Panc1 (cell line): ENCODE results near the gene PAIP1. TPM values are rescaled to one million over a fixed set of nuclear protein-coding genes. Genes with fewer than 3 reads are reported as not detected.
"Not testable (repeated sequence)": the region's sequence is repeated elsewhere in the genome, so short reads cannot be mapped to it uniquely, and the experiment has no call there.

ENCODE experiments used
- ATAC-seq: fragments of 200-7000 bp; cut with Tn5 transposase; 2 replicates; pipeline ENCODE4 v1.9.1; 2020; ENCODE audit warnings: mild to moderate bottlenecking, moderate library complexity
- BruUV-seq: library from RNA; stranded (reverse); fragments of 400-500 nt; replicated peaks from 2 replicates; lab custom pipeline; 2021; lab: Mats Ljungman, UMichigan
- CTCF ChIA-PET: fragments of 300-600 bp; sonication (Branson Sonifier 250); formaldehyde crosslinking; loops from one replicate; lab custom pipeline; 2022; ENCODE audit warnings: antibody characterized with exemption; lab: Charles Lee
- POLR2A ChIA-PET: fragments of 300-600 bp; sonication (Branson Sonifier 250); formaldehyde crosslinking; loops from one replicate; lab custom pipeline; 2022; ENCODE audit warnings: antibody characterized with exemption; lab: Charles Lee
- DNase-seq: peaks from one replicate; pipeline ENCODE4 v3.0.0-alpha.2; 2010; ENCODE audit warnings: low read depth, low spot score
- H3K27ac ChIP-seq: 2 replicates; pipeline ENCODE4 v1.5.1; 2011; ENCODE audit warnings: mild to moderate bottlenecking, low read length, inconsistent platforms
- H3K27me3 ChIP-seq: fragments of 200-500 bp; sonication (Bioruptor generic); 2 replicates; pipeline ENCODE4 v1.6.0; 2014; ENCODE audit warnings: low read length, inconsistent platforms; ENCODE audit not compliant: control insufficient read depth, insufficient read depth
- H3K36me3 ChIP-seq: fragments of 200-500 bp; sonication (Bioruptor generic); 2 replicates; pipeline ENCODE4 v1.5.1; 2014; ENCODE audit warnings: inconsistent platforms, mild to moderate bottlenecking, low read length, moderate library complexity; ENCODE audit not compliant: control insufficient read depth, insufficient read depth
- H3K4me1 ChIP-seq: 2 replicates; pipeline ENCODE4 v1.5.1; 2011; ENCODE audit warnings: inconsistent platforms, mild to moderate bottlenecking, low read length, moderate library complexity; ENCODE audit not compliant: control insufficient read depth, insufficient read depth
- H3K4me3 ChIP-seq, 2 experiments: 2 replicates each; pipeline ENCODE4 v1.5.1; 2011 to 2012; ENCODE audit warnings: low read depth in 2 of 2, low read length in 2 of 2, mild to moderate bottlenecking in 2 of 2, inconsistent platforms in 1 of 2, moderate library complexity in 1 of 2
- H3K9me3 ChIP-seq: fragments of 200-500 bp; sonication (Bioruptor generic); 2 replicates; pipeline ENCODE4 v1.5.1; 2014; ENCODE audit warnings: low read depth, mild to moderate bottlenecking, inconsistent platforms, low read length, moderate library complexity; ENCODE audit not compliant: control insufficient read depth, insufficient read depth
- POLR2AphosphoS5 ChIP-seq: IDR thresholded peaks from 2 replicates; pipeline ENCODE4 v1.6.1; 2012; ENCODE audit warnings: mild to moderate bottlenecking, low read depth, low read length, moderate library complexity
- SIN3A ChIP-seq: IDR thresholded peaks from 2 replicates; pipeline ENCODE4 v1.6.1; 2012; ENCODE audit warnings: low read depth, mild to moderate bottlenecking, low read length, moderate library complexity, borderline replicate concordance; ENCODE audit not compliant: insufficient read depth
- TCF7L2 ChIP-seq: IDR thresholded peaks from 2 replicates; pipeline ENCODE4 v1.6.1; 2011; ENCODE audit warnings: mild to moderate bottlenecking, low read depth, low read length, inconsistent platforms
- in situ Hi-C: cut with HindIII; loops from 2 replicates; pipeline ENCODE4 v1.10.0; 2016; ENCODE audit warnings: low sequenced_read_pairs, low pct_unique_long_range_greater_than_20kb
- intact Hi-C: fragments of 100-400 bp; cut with micrococcal nuclease; formaldehyde crosslinking; loops from one replicate; pipeline ENCODE4 v1.10.0; 2022; ENCODE audit not compliant: unreplicated experiment
- total RNA-seq: library from RNA; stranded (reverse); gene quantifications from one replicate; pipeline ENCODE4 v1.2.1, GENCODE V29; 2021; ENCODE audit not compliant: unreplicated experiment
- TF ChIP-seq, protein P1 (sequence below), 2 experiments: IDR thresholded peaks; 2 replicates each; pipeline ENCODE4 v1.6.1; 2011 to 2012; ENCODE audit warnings: low read depth in 2 of 2, control low read depth in 1 of 2, low read length in 1 of 2, mild to moderate bottlenecking in 1 of 2, moderate library complexity in 1 of 2; ENCODE audit not compliant: insufficient read depth in 1 of 2
- TF ChIP-seq, protein P2 (sequence below): fragments of 450-650 bp; IDR thresholded peaks from 2 replicates; pipeline ENCODE4 v1.5.1; 2017; ENCODE audit warnings: mild to moderate bottlenecking

Gene PAIP1
- total RNA-seq, 1 experiment from 2014 or later, result 127 TPM

DNA sequence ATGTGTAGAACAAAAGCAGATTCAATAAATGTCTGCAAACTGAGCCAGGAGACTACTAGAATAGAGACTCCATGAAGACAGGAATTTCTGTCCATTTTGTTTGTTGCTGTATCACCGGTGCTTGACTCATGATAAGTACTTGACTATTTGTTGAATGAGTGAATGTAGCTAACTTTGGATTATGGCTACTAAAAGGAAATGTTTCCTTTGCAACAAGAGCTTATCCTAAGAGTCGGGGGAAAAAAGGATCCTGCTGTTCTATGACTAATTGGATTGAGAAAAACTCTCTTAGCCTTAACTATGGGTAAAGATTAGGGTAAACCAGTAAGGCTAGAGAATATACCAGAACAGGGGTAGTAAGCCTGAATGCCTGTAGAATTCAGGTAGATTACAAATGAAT, 3.5 kb downstream of the PAIP1 start:
- in situ Hi-C loops, result no loop called here
- intact Hi-C loops, result no loop called here
- ChIA-PET CTCF (no interaction called here), POLR2A (interaction anchor here (0.6 kb wide), 1 partner anchor 28 kb away, joined by 5 read pairs; no protein-coding TSS in a partner anchor)
- H3K27ac ChIP-seq, result no peak overlapping the region
- no peaks in the 10 kb centered on the region for H3K27me3 ChIP-seq
- no peak for ATAC-seq
- peaks cover 18% of the 10 kb centered on the region for H3K4me1 ChIP-seq
- DNase-seq, result no peak
- TF ChIP-seq TCF7L2, result no peak
- TF ChIP-seq, protein P1, sequence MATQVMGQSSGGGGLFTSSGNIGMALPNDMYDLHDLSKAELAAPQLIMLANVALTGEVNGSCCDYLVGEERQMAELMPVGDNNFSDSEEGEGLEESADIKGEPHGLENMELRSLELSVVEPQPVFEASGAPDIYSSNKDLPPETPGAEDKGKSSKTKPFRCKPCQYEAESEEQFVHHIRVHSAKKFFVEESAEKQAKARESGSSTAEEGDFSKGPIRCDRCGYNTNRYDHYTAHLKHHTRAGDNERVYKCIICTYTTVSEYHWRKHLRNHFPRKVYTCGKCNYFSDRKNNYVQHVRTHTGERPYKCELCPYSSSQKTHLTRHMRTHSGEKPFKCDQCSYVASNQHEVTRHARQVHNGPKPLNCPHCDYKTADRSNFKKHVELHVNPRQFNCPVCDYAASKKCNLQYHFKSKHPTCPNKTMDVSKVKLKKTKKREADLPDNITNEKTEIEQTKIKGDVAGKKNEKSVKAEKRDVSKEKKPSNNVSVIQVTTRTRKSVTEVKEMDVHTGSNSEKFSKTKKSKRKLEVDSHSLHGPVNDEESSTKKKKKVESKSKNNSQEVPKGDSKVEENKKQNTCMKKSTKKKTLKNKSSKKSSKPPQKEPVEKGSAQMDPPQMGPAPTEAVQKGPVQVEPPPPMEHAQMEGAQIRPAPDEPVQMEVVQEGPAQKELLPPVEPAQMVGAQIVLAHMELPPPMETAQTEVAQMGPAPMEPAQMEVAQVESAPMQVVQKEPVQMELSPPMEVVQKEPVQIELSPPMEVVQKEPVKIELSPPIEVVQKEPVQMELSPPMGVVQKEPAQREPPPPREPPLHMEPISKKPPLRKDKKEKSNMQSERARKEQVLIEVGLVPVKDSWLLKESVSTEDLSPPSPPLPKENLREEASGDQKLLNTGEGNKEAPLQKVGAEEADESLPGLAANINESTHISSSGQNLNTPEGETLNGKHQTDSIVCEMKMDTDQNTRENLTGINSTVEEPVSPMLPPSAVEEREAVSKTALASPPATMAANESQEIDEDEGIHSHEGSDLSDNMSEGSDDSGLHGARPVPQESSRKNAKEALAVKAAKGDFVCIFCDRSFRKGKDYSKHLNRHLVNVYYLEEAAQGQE (IDR thresholded peaks at IDR 0.05; ENCODE audit: insufficient read depth in 1 of 2, low read depth in 2 of 2, low read length in 1 of 2), result no peak
- peaks cover 40% of the 10 kb centered on the region for H3K36me3 ChIP-seq
- no peaks in the 10 kb centered on the region for H3K9me3 ChIP-seq
- no TSS peak for BruUV-seq
- no peak overlapping the region for H3K4me3 ChIP-seq

DNA sequence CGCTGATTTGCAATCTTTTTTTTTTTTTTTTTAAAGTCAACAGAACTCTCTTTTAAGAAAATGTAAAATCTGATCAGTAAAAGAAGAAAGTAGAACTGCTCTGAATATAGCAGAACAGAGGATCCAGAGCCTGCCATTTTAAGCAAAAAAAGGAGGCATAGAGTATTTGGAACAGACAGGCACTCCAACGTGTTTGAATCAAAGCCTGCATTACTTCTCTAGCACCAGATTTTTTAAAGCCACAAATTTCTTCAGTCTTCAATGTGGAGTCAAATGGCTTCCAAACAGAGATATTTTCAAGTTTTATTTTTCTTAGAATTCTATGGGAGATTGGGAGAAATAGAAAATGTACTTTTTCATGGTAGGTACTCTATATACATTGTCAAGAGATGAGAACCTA, 5.1 kb downstream of the PAIP1 start:
- DNase-seq (no peak), ATAC-seq (no peak)
- Histone ChIP-seq H3K27ac (no peak overlapping the region), H3K4me3 (no peak overlapping the region), H3K4me1 (peaks cover 14% of the 10 kb centered on the region), H3K27me3 (no peaks in the 10 kb centered on the region), H3K9me3 (no peaks in the 10 kb centered on the region), H3K36me3 (peaks cover 49% of the 10 kb centered on the region)
- no TSS peak for BruUV-seq
- ChIA-PET CTCF (no interaction called here), POLR2A (no interaction called here)
- intact Hi-C loops, result no loop called here
- no peak for TF ChIP-seq SIN3A
- TF ChIP-seq TCF7L2, result no peak
- no peak for TF ChIP-seq POLR2AphosphoS5
- TF ChIP-seq, protein P1 (IDR thresholded peaks at IDR 0.05; ENCODE audit: insufficient read depth in 1 of 2, low read depth in 2 of 2, low read length in 1 of 2), result no peak
- TF ChIP-seq, protein P2, sequence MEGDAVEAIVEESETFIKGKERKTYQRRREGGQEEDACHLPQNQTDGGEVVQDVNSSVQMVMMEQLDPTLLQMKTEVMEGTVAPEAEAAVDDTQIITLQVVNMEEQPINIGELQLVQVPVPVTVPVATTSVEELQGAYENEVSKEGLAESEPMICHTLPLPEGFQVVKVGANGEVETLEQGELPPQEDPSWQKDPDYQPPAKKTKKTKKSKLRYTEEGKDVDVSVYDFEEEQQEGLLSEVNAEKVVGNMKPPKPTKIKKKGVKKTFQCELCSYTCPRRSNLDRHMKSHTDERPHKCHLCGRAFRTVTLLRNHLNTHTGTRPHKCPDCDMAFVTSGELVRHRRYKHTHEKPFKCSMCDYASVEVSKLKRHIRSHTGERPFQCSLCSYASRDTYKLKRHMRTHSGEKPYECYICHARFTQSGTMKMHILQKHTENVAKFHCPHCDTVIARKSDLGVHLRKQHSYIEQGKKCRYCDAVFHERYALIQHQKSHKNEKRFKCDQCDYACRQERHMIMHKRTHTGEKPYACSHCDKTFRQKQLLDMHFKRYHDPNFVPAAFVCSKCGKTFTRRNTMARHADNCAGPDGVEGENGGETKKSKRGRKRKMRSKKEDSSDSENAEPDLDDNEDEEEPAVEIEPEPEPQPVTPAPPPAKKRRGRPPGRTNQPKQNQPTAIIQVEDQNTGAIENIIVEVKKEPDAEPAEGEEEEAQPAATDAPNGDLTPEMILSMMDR, result no peak
- in situ Hi-C loops, result no loop called here

DNA sequence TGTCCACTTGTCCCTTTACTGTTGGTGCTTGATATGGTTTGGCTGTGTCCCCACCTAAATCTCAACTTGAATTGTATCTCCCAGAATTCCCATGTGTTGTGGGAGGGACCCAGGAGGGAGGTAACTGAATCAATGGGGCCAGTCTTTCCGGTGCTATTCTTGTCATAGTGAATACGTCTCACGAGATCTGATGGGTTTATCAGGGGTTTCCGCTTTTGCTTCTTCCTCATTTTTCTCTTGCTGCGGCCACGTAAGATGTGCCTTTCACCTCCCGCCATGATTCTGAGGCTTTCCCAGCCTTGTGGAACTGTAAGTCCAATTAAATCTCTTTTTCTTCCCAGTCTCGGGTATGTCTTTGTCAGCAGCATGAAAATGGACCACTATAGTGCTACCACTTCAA, 7.6 kb downstream of the PAIP1 start:
- H3K27me3 ChIP-seq, H3K4me1 ChIP-seq, intact Hi-C loops, in situ Hi-C loops, CTCF ChIA-PET, POLR2A ChIA-PET, H3K27ac ChIP-seq, H3K4me3 ChIP-seq, BruUV-seq, H3K9me3 ChIP-seq, DNase-seq, ATAC-seq: not testable (repeated sequence)
- H3K36me3 ChIP-seq, result peaks cover 53% of the 10 kb centered on the region
